HCT116 (cell line): ENCODE results near the gene FN3KRP. TPM values are rescaled to one million over a fixed set of nuclear protein-coding genes. Genes with fewer than 3 reads are reported as not detected.
A peak's percentile ranks its signal among the peaks of the same experiment; 100 is the strongest.

Source experiments
- ATAC-seq: fragments of 200-7000 bp; cut with Tn5 transposase; 2 replicates; pipeline ENCODE4 v1.9.1; 2020; ENCODE audit warnings: mild to moderate bottlenecking, moderate library complexity
- BruUV-seq: library from RNA; stranded (reverse); fragments of 400-500 nt; replicated peaks from 2 replicates; lab custom pipeline; 2021; lab: Mats Ljungman, UMichigan
- CTCF ChIA-PET: fragments of 300-600 bp; sonication (Branson Sonifier 250); formaldehyde crosslinking; loops from one replicate; lab custom pipeline; 2021; ENCODE audit warnings: antibody characterized with exemption; lab: Charles Lee
- POLR2A ChIA-PET: fragments of 300-600, 350-600 bp; sonication (Branson Sonifier 250); formaldehyde crosslinking; loops from one replicate; lab custom pipeline; 2021; ENCODE audit warnings: antibody characterized with exemption; lab: Charles Lee
- RAD21 ChIA-PET, 2 experiments: fragments of 300-600 bp; sonication (Branson Sonifier 250); formaldehyde crosslinking; loops; one replicate each; lab custom pipeline; 2023; ENCODE audit warnings: low total read pairs in 2 of 2; ENCODE audit not compliant: uncharacterized antibody in 2 of 2, unreplicated experiment in 2 of 2, low non-redundant PET in 1 of 2; lab: Charles Lee
- DNase-seq: peaks from one replicate; pipeline ENCODE4 v3.0.0-alpha.2; 2010; ENCODE audit warnings: low read depth, low spot score
- H2AFZ ChIP-seq: fragments of 200-600 bp; shearing (Covaris generic), sonication (generic); 2 replicates; pipeline ENCODE4 v1.6.1; 2017; ENCODE audit warnings: low read depth, mixed run types, mixed read lengths, antibody characterized with exemption, low read length; ENCODE audit not compliant: poor library complexity, severe bottlenecking
- H3K27ac ChIP-seq: 2 replicates; pipeline ENCODE4 v1.5.1; 2012; ENCODE audit warnings: low read depth, low read length
- H3K27me3 ChIP-seq: fragments of 200-600 bp; sonication (generic); 2 replicates; pipeline ENCODE4 v1.6.1; 2016; ENCODE audit warnings: mixed run types, low read length, mixed read lengths; ENCODE audit not compliant: insufficient read depth
- H3K36me3 ChIP-seq, 2 experiments: fragments of 200-500 bp in 1 of 2; fragments of 200-600 bp in 1 of 2; sonication (Bioruptor generic) in 1 of 2; sonication (generic) in 1 of 2; 2 replicates each; pipeline versions ENCODE4 v1.5.1 to v1.6.1; 2014 to 2016; ENCODE audit warnings: low read length in 2 of 2, inconsistent platforms in 1 of 2, mixed read lengths in 1 of 2, mixed run types in 1 of 2; ENCODE audit not compliant: insufficient read depth in 2 of 2, control insufficient read depth in 1 of 2
- H3K4me1 ChIP-seq, 2 experiments: fragments of 200-600 bp in 1 of 2; sonication (generic) in 1 of 2; 2 replicates each; pipeline versions ENCODE4 v1.5.1 to v1.6.1; 2012 to 2017; ENCODE audit warnings: low read length in 2 of 2, inconsistent platforms in 1 of 2, mild to moderate bottlenecking in 1 of 2, mixed read lengths in 1 of 2, mixed run types in 1 of 2, moderate library complexity in 1 of 2; ENCODE audit not compliant: insufficient read depth in 2 of 2, control insufficient read depth in 1 of 2
- H3K4me2 ChIP-seq: fragments of 200-600 bp; sonication (generic); 2 replicates; pipeline ENCODE4 v1.6.1; 2017; ENCODE audit warnings: mixed run types, low read length, mixed read lengths
- H3K4me3 ChIP-seq, 2 experiments: fragments of 200-600 bp in 1 of 2; sonication (generic) in 1 of 2; replicated peaks in 1 of 2; 2 replicates each; pipeline ENCODE4 v1.5.1; 2011 to 2016; ENCODE audit warnings: low read length in 2 of 2, control low read depth in 1 of 2, low read depth in 1 of 2, mild to moderate bottlenecking in 1 of 2, mixed read lengths in 1 of 2, mixed run types in 1 of 2
- H3K79me2 ChIP-seq: fragments of 200-600 bp; sonication (generic); 2 replicates; pipeline ENCODE4 v1.6.1; 2017; ENCODE audit warnings: mild to moderate bottlenecking, mixed run types, low read length, moderate library complexity, mixed read lengths; ENCODE audit not compliant: insufficient read depth
- H3K9ac ChIP-seq: fragments of 200-600 bp; sonication (generic); 2 replicates; pipeline ENCODE4 v1.6.1; 2016; ENCODE audit warnings: low read length, mixed read lengths
- H3K9me2 ChIP-seq: fragments of 200-600 bp; sonication (generic), shearing (Covaris generic); 2 replicates; pipeline ENCODE4 v1.6.1; 2017; ENCODE audit warnings: mixed run types, mild to moderate bottlenecking, moderate library complexity; ENCODE audit not compliant: insufficient read depth
- H3K9me3 ChIP-seq, 2 experiments: fragments of 200-500 bp in 1 of 2; fragments of 200-600 bp in 1 of 2; sonication (Bioruptor generic) in 1 of 2; sonication (generic) in 1 of 2; 2 replicates each; pipeline ENCODE4 v1.6.1; 2014 to 2017; ENCODE audit warnings: low read length in 2 of 2, mixed read lengths in 2 of 2, inconsistent platforms in 1 of 2, low read depth in 1 of 2, mild to moderate bottlenecking in 1 of 2, mixed run types in 1 of 2, moderate library complexity in 1 of 2; ENCODE audit not compliant: control insufficient read depth in 1 of 2, insufficient read depth in 1 of 2
- H4K20me1 ChIP-seq: fragments of 200-600 bp; sonication (generic), shearing (Covaris generic); 2 replicates; pipeline ENCODE4 v1.6.1; 2017; ENCODE audit warnings: mixed run types, mild to moderate bottlenecking, moderate library complexity; ENCODE audit not compliant: insufficient read depth
- ATF3 ChIP-seq: IDR thresholded peaks from 2 replicates; pipeline ENCODE4 v1.6.1; 2012
- MAX ChIP-seq: IDR thresholded peaks from 2 replicates; pipeline ENCODE4 v1.6.1; 2012
- RAD21 ChIP-seq: IDR thresholded peaks from 2 replicates; pipeline ENCODE4 v1.6.1; 2012; ENCODE audit warnings: low read depth, mild to moderate bottlenecking
- SP1 ChIP-seq: IDR thresholded peaks from 2 replicates; pipeline ENCODE4 v1.6.1; 2012; ENCODE audit warnings: low read depth
- SRF ChIP-seq: IDR thresholded peaks from 2 replicates; pipeline ENCODE4 v1.6.1; 2012; ENCODE audit warnings: low read depth
- TCF7L2 ChIP-seq: IDR thresholded peaks from 2 replicates; pipeline ENCODE4 v1.7.0; 2011; ENCODE audit warnings: borderline replicate concordance, inconsistent platforms; ENCODE audit not compliant: insufficient read depth, insufficient read length; ENCODE audit errors: extremely low read depth
- ZFX ChIP-seq: fragments of 450-650 bp; IDR thresholded peaks from 2 replicates; pipeline ENCODE4 v1.6.1; 2017
- intact Hi-C: fragments of 100-400 bp; cut with micrococcal nuclease; formaldehyde crosslinking; loops from 2 replicates; pipeline ENCODE4 v1.10.0; 2022
- total RNA-seq: library from RNA; stranded (reverse); gene quantifications from one replicate; pipeline ENCODE4 v1.2.1, GENCODE V29; 2021; ENCODE audit not compliant: unreplicated experiment

The FN3KRP gene
- total RNA-seq, 1 experiment from 2014 or later: 35.2 TPM

GRCh38 chr17:82753201-82753464 lies 36.6 kb downstream of the FN3KRP start (continued):
- TF ChIP-seq ATF3 (no peak), ZFX (no peak), SP1 (no peak), SRF (no peak)

- H4K20me1 ChIP-seq: no peaks in the 10 kb centered on the region
- peak overlapping the region; percentile 49; the same call in 1 of the 2 replicates for H3K27ac ChIP-seq
- H3K4me1 ChIP-seq: peaks cover 18 to 35% of the 10 kb centered on the region in 2 experiments
- ATAC-seq: peak; percentile 38
- no peaks in the 10 kb centered on the region for H3K9me2 ChIP-seq
- H3K9me3 ChIP-seq: peaks cover 0 to 4% of the 10 kb centered on the region in 2 experiments; a peak in 1 of 4 replicates
- H3K36me3 ChIP-seq: peaks cover 3 to 12% of the 10 kb centered on the region in 2 experiments; a peak in 2 of 4 replicates
- RAD21 ChIA-PET: interaction anchor here in 1 of 2 experiments (0.6 kb wide), 1 partner anchor 107 kb away, joined by 4 read pairs; no protein-coding TSS in a partner anchor
- peak overlapping the region; percentile 89 for H3K4me2 ChIP-seq
- CTCF ChIA-PET: interaction anchor here (1.0 to 2.3 kb wide), 2 partner anchors 13 to 86 kb away, joined by 3 to 6 read pairs; no protein-coding TSS in a partner anchor
- H3K4me3 ChIP-seq: peak overlapping the region; percentile 2 to 99; a peak in 3 of 4 replicates
- DNase-seq: peak; percentile 77
- POLR2A ChIA-PET: no interaction called here
- H3K79me2 ChIP-seq: peaks cover 67% of the 10 kb centered on the region
- H3K9ac ChIP-seq: peak overlapping the region; percentile 32
- TF ChIP-seq TCF7L2 (peak; percentile 73), SP1 (peak; percentile 86), RAD21 (no peak), MAX (peak; percentile 42; the same call in 1 of the 2 replicates)
- BruUV-seq: TSS peak; percentile 40
- H3K27me3 ChIP-seq: no peaks in the 10 kb centered on the region
- intact Hi-C loops: loop anchor here (5.0 kb wide), 3 partner anchors 37 to 732 kb away; partner anchors contain the start of genes CENPX, CYBC1, FN3KRP and LRRC45
- H2AFZ ChIP-seq: no peak overlapping the region
Measured at GRCh38 chr17:82754297-82755208, 38.0 kb downstream of the FN3KRP start.
